Gastroesophageal sphincter (tissue), 4 donors: Measurements from ENCODE around the gene CCDC154. TPM values are rescaled to one million over a fixed set of nuclear protein-coding genes. Genes with fewer than 3 reads are reported as not detected.

Experiments
- ATAC-seq: fragments of 150-250 bp; one replicate; pipeline ENCODE4 v1.9.1; 2016; ENCODE audit warnings: mild to moderate bottlenecking, moderate library complexity
- H3K27ac ChIP-seq, 4 donors: fragments of 200-600 bp; sonication (generic) in 3 of 4; 1 replicate in 3 of 4; 2 replicates in 1 of 4; pipeline ENCODE4 v1.5.1; 2016 to 2019
- H3K27me3 ChIP-seq: fragments of 200-600 bp; sonication (generic); one replicate; pipeline ENCODE4 v1.5.1; 2019
- H3K36me3 ChIP-seq, 2 donors: fragments of 200-600 bp; sonication (generic); one replicate each; pipeline ENCODE4 v1.5.1; 2019; ENCODE audit warnings: control low read depth in 1 of 2
- H3K4me1 ChIP-seq, 3 donors: fragments of 200-600 bp; sonication (generic); 1 replicate in 2 of 3; 2 replicates in 1 of 3; pipeline ENCODE4 v1.5.1; 2016 to 2019; ENCODE audit warnings: control low read depth in 2 of 3
- H3K4me3 ChIP-seq, 2 donors: fragments of 200-600 bp; sonication (generic); one replicate each; pipeline ENCODE4 v1.5.1; 2019; ENCODE audit warnings: mild to moderate bottlenecking in 1 of 2, moderate library complexity in 1 of 2
- H3K9me3 ChIP-seq, 3 donors: fragments of 200-600 bp; sonication (generic); one replicate each; pipeline ENCODE4 v1.5.1; 2017 to 2019; ENCODE audit warnings: control low read depth in 2 of 3
- EP300 ChIP-seq: sonication (generic); formaldehyde crosslinking; IDR thresholded peaks from one replicate; pipeline ENCODE4 v1.6.1; 2017; ENCODE audit warnings: antibody characterized with exemption, mild to moderate bottlenecking
- POLR2A ChIP-seq, 2 donors: fragments of 450-650 bp; IDR thresholded peaks; one replicate each; pipeline ENCODE4 v1.6.1; 2017; ENCODE audit warnings: antibody characterized with exemption in 2 of 2, mild to moderate bottlenecking in 2 of 2, moderate library complexity in 1 of 2
- POLR2AphosphoS5 ChIP-seq: sonication (generic); formaldehyde crosslinking; IDR thresholded peaks from one replicate; pipeline ENCODE4 v1.6.1; 2017; ENCODE audit warnings: antibody characterized with exemption
- WGBS, 2 donors: methylation state at CpG; one replicate each; pipeline ENCODE4 v1.1.5; 2018; ENCODE audit warnings: low coverage in 1 of 2; 5-methylcytosine and 5-hydroxymethylcytosine counted together
- total RNA-seq, 4 donors: library from RNA; depleted of rRNA; stranded (reverse); fragments of >200 nt; gene quantifications; one replicate each; pipeline ENCODE4 v1.1.0, GENCODE V29; 2016
- TF ChIP-seq, protein P1 (sequence below), 4 experiments: fragments of 200-600 bp in 2 of 4; fragments of 450-650 bp in 2 of 4; sonication (generic) in 1 of 4; IDR thresholded peaks; one replicate each; pipeline ENCODE4 v1.5.1; 2017 to 2019; ENCODE audit warnings: antibody characterized with exemption in 4 of 4, mild to moderate bottlenecking in 2 of 4, moderate library complexity in 2 of 4

CCDC154 gene
- total RNA-seq, 4 donors from 2014 or later: not detected

DNA sequence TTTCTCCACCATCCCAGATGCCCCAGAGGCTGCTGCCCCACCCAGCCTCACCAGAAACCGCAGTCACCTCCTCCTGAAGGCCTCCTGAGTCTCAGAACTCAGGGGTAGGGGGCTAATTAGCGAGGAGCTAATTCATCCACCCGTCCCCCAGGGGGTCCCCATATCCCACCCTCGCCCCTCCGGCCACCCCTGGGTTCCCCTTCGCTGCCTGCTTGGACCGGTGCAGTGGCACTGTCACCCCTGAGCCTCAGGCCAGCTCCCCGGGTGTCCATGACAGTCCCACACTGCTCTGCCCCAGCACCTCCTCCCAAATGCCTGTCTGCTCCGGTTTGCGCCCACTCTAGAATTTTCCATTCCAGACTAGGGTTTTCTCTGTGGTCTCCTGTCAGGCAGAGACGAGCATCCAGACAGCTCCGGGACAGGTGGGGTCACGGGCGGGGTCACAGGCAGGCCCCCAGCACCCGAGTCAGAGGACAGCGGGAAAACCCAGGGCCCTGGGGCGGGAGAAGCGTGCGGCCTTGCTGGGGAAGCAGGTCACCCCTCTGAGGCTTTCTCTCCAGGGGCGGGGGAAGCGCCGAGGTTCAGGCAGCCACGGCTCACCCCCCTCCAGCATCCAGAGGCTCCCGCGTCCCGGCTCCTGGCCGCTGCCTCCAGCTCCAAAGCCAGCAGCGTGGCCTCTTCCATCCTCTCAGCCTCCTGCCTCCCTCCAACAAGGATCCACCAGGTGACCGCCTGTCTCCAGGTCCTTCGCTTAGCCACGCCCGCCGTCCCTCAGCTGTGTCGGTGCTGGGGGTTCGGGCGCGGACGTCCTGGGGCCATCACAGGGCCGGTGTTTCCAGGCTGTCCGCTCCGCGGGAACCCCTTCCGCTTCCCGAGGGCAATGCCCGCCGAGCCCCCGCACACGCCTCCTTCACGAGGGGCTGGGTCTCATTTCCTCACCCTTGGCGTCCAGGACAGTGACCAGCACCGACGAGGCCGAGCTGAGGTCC, 16.6 kb downstream of the CCDC154 start:
- Histone ChIP-seq H3K27ac (no peak overlapping the region), H3K27me3 (peaks cover 35% of the 10 kb centered on the region), H3K4me3 (peak overlapping the region in 1 of 2 donors; percentile 12), H3K9me3 (no peaks in the 10 kb centered on the region), H3K4me1 (peaks cover 0 to 6% (median 0%) of the 10 kb centered on the region in 3 donors), H3K36me3 (no peaks in the 10 kb centered on the region)
- ATAC-seq: no peak
- TF ChIP-seq POLR2A (IDR thresholded peaks at IDR 0.05): no peak
- no peak for TF ChIP-seq POLR2AphosphoS5
- TF ChIP-seq EP300: no peak
- TF ChIP-seq, protein P1, sequence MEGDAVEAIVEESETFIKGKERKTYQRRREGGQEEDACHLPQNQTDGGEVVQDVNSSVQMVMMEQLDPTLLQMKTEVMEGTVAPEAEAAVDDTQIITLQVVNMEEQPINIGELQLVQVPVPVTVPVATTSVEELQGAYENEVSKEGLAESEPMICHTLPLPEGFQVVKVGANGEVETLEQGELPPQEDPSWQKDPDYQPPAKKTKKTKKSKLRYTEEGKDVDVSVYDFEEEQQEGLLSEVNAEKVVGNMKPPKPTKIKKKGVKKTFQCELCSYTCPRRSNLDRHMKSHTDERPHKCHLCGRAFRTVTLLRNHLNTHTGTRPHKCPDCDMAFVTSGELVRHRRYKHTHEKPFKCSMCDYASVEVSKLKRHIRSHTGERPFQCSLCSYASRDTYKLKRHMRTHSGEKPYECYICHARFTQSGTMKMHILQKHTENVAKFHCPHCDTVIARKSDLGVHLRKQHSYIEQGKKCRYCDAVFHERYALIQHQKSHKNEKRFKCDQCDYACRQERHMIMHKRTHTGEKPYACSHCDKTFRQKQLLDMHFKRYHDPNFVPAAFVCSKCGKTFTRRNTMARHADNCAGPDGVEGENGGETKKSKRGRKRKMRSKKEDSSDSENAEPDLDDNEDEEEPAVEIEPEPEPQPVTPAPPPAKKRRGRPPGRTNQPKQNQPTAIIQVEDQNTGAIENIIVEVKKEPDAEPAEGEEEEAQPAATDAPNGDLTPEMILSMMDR (IDR thresholded peaks at IDR 0.05): no peak
- WGBS, 2 donors: 100% methylated on average over 1 of the region's 53 CpGs; no CpG with 5 or more reads in 1 of the 2 donors

DNA sequence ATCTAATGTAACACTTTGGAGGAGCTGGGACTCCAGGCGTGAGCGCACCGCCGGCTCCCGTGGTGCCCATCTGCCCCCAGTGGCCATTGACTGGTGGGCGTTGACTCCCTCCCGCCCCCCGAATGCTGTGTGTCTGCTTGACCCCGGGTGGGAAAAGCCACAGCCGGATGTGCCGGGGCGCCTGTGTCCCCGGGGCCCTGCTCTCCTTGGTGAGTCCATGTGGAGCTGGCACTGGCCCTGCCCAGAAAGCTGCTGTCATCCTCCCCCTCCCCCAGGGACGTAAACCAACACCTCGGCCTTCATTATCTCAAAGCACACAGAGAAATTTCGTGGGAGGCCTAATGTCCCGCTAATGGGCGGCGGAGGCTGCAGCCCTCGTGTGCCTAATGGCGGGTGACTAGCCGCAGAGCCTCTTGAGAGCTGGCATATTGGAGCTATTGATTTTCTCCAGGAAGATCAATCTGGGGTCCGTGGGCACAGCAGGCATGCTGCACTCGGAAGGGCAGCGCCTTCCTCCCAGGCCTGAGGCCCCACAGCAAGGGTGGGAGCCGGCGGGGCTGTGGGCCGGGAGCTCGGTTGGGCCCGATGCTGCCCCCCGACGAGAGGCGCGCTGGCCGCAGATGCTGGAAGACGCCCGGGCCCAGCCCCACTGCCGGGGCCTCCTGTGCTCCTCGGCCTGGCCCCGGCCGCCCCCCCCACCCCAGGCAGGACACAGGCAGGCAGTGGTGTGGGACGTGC, 17.5 kb downstream of the CCDC154 start:
- 79% methylated on average over 3 of the region's 42 CpGs; no CpG with 5 or more reads in 1 of the 2 donors for WGBS, 2 donors
- TF ChIP-seq EP300: no peak
- TF ChIP-seq POLR2A (IDR thresholded peaks at IDR 0.05): no peak
- TF ChIP-seq POLR2AphosphoS5: no peak
- TF ChIP-seq, protein P1 (IDR thresholded peaks at IDR 0.05): no peak
- ATAC-seq: no peak
- Histone ChIP-seq H3K9me3 (no peaks in the 10 kb centered on the region), H3K27ac (no peak overlapping the region), H3K27me3 (peaks cover 30% of the 10 kb centered on the region), H3K36me3 (no peaks in the 10 kb centered on the region), H3K4me1 (peaks cover 0 to 12% (median 1%) of the 10 kb centered on the region in 3 donors), H3K4me3 (no peak overlapping the region)

DNA sequence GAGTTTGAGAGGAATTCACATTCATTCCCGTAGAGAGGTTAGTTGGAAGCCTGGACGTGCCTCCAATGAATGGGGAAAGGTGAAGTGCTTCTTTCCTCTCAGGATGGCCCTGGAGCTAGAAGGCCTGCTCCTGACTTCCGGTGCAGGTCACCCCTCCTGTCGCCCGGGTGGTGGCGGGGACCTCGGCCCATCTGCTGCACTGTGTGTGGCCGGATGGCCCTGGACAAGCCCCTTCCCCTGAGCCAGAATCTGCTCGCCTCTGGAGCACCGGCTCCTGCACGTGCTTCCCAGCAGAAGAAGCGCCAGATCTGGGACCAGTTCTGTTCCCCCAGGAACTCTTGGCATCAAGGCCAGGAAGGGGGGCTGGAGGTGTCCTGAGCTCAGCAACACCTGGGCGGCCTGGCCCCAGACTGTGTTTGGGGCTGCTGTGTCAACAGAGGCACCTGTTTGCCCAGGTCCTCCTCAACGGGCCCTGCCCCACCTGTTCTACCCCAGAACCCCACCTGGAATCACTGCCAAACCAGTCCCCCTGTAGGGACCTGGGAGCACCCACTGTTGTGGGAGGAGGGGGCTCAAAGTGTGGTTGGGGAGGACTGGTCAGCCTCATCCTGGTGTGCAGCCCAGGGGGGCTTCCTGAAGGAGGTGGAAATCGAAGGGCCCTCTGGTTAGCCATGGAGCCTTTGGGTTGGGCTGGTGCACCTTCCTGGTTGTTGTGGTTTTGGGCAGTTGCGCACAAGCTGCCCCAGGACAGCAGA, 18.6 kb downstream of the CCDC154 start:
- Histone ChIP-seq H3K36me3 (no peaks in the 10 kb centered on the region), H3K27me3 (peaks cover 25% of the 10 kb centered on the region), H3K4me1 (peaks cover 0 to 20% (median 5%) of the 10 kb centered on the region in 3 donors), H3K27ac (no peak overlapping the region), H3K4me3 (no peak overlapping the region), H3K9me3 (no peaks in the 10 kb centered on the region)
- 80% methylated on average over 1 of the region's 16 CpGs; no CpG with 5 or more reads in 1 of the 2 donors for WGBS, 2 donors
- TF ChIP-seq POLR2AphosphoS5 (no peak), EP300 (no peak), POLR2A (IDR thresholded peaks at IDR 0.05) (no peak)
- TF ChIP-seq, protein P1 (IDR thresholded peaks at IDR 0.05): no peak
- ATAC-seq: no peak

DNA sequence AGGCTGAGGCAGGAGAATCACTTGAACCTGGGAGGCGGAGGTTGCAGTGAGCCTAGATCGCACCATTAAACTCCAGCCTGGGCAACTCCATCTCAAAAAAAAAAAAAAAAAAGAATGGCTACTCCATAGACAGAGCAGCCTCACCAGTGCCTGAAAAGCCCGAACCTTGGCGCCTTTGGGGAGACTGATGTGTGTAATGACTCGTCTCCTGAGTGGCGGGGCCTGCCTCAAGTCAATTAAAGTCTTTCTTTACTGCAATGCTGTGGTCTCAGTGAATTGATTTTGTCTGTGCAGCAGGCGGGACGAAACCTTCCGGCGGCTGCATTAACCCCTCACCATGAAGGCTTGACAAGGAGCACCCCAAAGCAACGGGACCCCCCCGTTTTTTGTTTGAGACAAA, 20.3 kb downstream of the CCDC154 start:
- 92 to 98% methylated on average over 5 to 11 of the region's 12 CpGs for whole genome bisulfite sequencing, 2 donors
- H3K36me3 ChIP-seq: no peaks in the 10 kb centered on the region
- H3K27ac ChIP-seq: no peak overlapping the region

More for the DNA sequence above, 20.3 kb downstream of the CCDC154 start:
- peaks cover 9% of the 10 kb centered on the region for H3K27me3 ChIP-seq
- TF ChIP-seq POLR2AphosphoS5: no peak
- no peak for TF ChIP-seq EP300
- no peak for TF ChIP-seq POLR2A (IDR thresholded peaks at IDR 0.05)
- TF ChIP-seq, protein P1 (IDR thresholded peaks at IDR 0.05): no peak
- no peak overlapping the region for H3K4me3 ChIP-seq
- H3K9me3 ChIP-seq: no peaks in the 10 kb centered on the region
- H3K4me1 ChIP-seq: peaks cover 0 to 35% (median 9%) of the 10 kb centered on the region in 3 donors
- no peak for ATAC-seq
